Uterus (tissue), 4 donors: ENCODE measurements around the gene KCNIP3. TPM values are rescaled to one million over a fixed set of nuclear protein-coding genes. Genes with fewer than 3 reads are reported as not detected.

Source experiments
- DNase-seq, 2 donors: peaks; one replicate each; pipeline ENCODE4 v3.0.0-alpha.2; 2019 to 2020
- H3K27ac ChIP-seq, 2 donors: fragments of 200-600 bp; sonication (generic); 1 replicate in 1 of 2; 2 replicates in 1 of 2; pipeline ENCODE4 v1.5.1; 2016 to 2018
- H3K27me3 ChIP-seq, 2 donors: fragments of 200-600 bp; sonication (generic); one replicate each; pipeline ENCODE4 v1.5.1; 2018 to 2019; ENCODE audit warnings: control low read depth in 1 of 2
- H3K36me3 ChIP-seq, 2 donors: fragments of 200-600 bp; sonication (generic); one replicate each; pipeline ENCODE4 v1.5.1; 2019; ENCODE audit warnings: control low read depth in 1 of 2
- H3K4me1 ChIP-seq, 2 donors: fragments of 200-600 bp; sonication (generic); one replicate each; pipeline ENCODE4 v1.5.1; 2018 to 2019; ENCODE audit warnings: control low read depth in 1 of 2
- H3K4me3 ChIP-seq, 2 donors: fragments of 200-600 bp; sonication (generic); 1 replicate in 1 of 2; 2 replicates in 1 of 2; pipeline ENCODE4 v1.5.1; 2018 to 2019; ENCODE audit warnings: mild to moderate bottlenecking in 1 of 2
- H3K9me3 ChIP-seq, 2 donors: fragments of 200-600 bp; sonication (generic); one replicate each; pipeline ENCODE4 v1.5.1; 2019; ENCODE audit warnings: control low read depth in 1 of 2
- POLR2A ChIP-seq, 2 donors: fragments of 450-650 bp; IDR thresholded peaks; one replicate each; pipeline ENCODE4 v1.6.1; 2016; ENCODE audit warnings: antibody characterized with exemption in 2 of 2, mild to moderate bottlenecking in 1 of 2, moderate library complexity in 1 of 2
- intact Hi-C: fragments of 100-400 bp; cut with DNase I; formaldehyde crosslinking; loops from one replicate; pipeline ENCODE4 v1.15.1; 2023; ENCODE audit warnings: low total_unique reads
- total RNA-seq, 4 donors: library from RNA; depleted of rRNA in 3 of 4; stranded (reverse); fragments of >200 nt in 3 of 4; gene quantifications; one replicate each; pipeline versions ENCODE4 v1.1.0 to v1.2.4, GENCODE V29; 2014 to 2023
- TF ChIP-seq, protein P1 (sequence below), 4 experiments: fragments of 200-600 bp in 2 of 4; fragments of 450-650 bp in 2 of 4; sonication (generic) in 2 of 4; IDR thresholded peaks; one replicate each; pipeline ENCODE4 v1.5.1; 2016 to 2019; ENCODE audit warnings: antibody characterized with exemption in 4 of 4, mild to moderate bottlenecking in 2 of 4, moderate library complexity in 1 of 4
- donor health status: DM: yes; HTN: yes; CAD: no.

Gene KCNIP3
- total RNA-seq, 4 donors from 2014 or later = 1.5 to 18.3 (median 10.8) TPM

DNA sequence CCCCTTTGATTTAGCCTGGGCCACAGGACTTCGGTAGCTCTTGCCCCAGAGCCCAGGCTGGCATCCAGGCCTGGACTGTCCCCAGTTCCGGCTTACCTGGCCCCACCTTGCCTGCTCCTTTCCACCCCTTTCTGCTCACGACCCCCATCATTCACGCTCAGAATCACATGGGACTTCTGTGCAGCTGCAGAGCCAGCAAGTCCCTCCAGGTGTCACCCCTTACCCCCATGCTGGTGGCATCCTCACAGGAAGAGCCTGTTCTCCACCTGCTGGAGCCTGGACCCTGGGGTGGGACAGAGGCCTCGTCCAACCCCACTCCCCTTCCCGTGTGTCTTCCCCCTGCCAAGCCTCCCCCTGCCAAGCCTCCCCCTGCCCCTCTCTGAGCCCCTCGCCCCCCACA is 7.9 kb upstream of the KCNIP3 start:
- no peak for DNase-seq
- H3K4me1 ChIP-seq = no peaks in the 10 kb centered on the region
- intact Hi-C loops = no loop called here
- H3K4me3 ChIP-seq = no peak overlapping the region
- H3K27me3 ChIP-seq = no peaks in the 10 kb centered on the region
- H3K9me3 ChIP-seq = peaks cover 0 to 11% of the 10 kb centered on the region in 2 donors
- TF ChIP-seq, protein P1, sequence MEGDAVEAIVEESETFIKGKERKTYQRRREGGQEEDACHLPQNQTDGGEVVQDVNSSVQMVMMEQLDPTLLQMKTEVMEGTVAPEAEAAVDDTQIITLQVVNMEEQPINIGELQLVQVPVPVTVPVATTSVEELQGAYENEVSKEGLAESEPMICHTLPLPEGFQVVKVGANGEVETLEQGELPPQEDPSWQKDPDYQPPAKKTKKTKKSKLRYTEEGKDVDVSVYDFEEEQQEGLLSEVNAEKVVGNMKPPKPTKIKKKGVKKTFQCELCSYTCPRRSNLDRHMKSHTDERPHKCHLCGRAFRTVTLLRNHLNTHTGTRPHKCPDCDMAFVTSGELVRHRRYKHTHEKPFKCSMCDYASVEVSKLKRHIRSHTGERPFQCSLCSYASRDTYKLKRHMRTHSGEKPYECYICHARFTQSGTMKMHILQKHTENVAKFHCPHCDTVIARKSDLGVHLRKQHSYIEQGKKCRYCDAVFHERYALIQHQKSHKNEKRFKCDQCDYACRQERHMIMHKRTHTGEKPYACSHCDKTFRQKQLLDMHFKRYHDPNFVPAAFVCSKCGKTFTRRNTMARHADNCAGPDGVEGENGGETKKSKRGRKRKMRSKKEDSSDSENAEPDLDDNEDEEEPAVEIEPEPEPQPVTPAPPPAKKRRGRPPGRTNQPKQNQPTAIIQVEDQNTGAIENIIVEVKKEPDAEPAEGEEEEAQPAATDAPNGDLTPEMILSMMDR (IDR thresholded peaks at IDR 0.05) = no peak
- no peak for TF ChIP-seq POLR2A (IDR thresholded peaks at IDR 0.05)
- H3K36me3 ChIP-seq = no peaks in the 10 kb centered on the region
- no peak overlapping the region for H3K27ac ChIP-seq

DNA sequence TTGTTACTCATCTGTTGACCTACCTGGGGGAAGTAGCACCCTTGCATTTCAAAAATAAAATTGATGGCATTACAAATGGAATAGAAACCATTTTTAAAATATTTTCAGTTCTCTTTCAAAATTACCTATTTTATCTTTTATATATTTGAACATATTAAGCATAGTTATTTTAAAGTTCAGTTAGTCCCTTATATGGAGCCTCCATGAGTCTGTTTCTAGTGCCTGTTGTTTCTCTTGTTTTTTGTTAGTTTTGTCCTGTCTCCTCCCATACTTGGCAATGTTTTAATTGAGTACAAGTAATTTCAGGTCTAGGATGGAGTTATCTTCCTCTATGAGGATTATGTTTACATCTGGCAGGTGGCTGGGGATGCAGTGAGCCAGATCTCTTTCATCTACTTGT is 5.9 kb upstream of the KCNIP3 start:
- Histone ChIP-seq H3K4me3 (no peak overlapping the region), H3K27ac (no peak overlapping the region), H3K4me1 (no peaks in the 10 kb centered on the region), H3K9me3 (peaks cover 0 to 11% of the 10 kb centered on the region in 2 donors), H3K27me3 (no peaks in the 10 kb centered on the region), H3K36me3 (no peaks in the 10 kb centered on the region)
- intact Hi-C loops = no loop called here
- no peak for DNase-seq
- TF ChIP-seq, protein P1 (IDR thresholded peaks at IDR 0.05) = no peak
- TF ChIP-seq POLR2A (IDR thresholded peaks at IDR 0.05) = no peak

DNA sequence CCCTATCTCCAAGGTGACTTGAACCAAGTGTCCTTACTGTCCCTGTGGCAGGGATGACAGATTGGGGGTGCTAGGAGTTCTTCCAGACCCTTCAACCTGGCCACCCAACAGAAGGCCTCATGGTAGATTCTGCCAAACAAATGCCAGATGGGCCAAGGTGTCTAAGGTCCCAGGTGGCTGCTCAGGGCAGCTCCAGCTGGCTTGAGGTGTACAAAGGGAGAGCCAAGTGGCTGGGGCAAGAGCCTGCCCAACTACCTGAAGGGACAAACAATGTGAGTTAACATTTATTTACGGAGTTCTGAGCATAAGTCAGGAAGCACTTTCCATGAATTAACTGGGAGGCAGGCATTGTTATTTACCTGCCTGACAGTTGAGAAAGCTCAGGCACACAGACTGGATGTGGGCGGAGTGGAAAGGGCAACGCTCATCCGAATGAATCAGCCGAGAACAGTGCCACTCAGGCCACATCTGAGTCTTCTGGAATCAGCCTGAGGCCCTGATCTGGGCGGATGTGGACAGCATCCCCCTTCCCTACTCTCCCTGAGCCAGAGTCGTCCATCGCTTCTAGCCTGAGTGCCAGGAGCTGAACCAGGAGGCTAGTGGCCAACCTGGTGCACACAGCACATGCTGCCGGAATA is 4.4 kb upstream of the KCNIP3 start:
- intact Hi-C loops = no loop called here
- Histone ChIP-seq H3K4me1 (no peaks in the 10 kb centered on the region), H3K4me3 (no peak overlapping the region), H3K36me3 (no peaks in the 10 kb centered on the region), H3K9me3 (peaks cover 0 to 11% of the 10 kb centered on the region in 2 donors), H3K27me3 (no peaks in the 10 kb centered on the region), H3K27ac (no peak overlapping the region)
- TF ChIP-seq POLR2A (IDR thresholded peaks at IDR 0.05) = no peak
- TF ChIP-seq, protein P1 (IDR thresholded peaks at IDR 0.05) = no peak
- no peak for DNase-seq

DNA sequence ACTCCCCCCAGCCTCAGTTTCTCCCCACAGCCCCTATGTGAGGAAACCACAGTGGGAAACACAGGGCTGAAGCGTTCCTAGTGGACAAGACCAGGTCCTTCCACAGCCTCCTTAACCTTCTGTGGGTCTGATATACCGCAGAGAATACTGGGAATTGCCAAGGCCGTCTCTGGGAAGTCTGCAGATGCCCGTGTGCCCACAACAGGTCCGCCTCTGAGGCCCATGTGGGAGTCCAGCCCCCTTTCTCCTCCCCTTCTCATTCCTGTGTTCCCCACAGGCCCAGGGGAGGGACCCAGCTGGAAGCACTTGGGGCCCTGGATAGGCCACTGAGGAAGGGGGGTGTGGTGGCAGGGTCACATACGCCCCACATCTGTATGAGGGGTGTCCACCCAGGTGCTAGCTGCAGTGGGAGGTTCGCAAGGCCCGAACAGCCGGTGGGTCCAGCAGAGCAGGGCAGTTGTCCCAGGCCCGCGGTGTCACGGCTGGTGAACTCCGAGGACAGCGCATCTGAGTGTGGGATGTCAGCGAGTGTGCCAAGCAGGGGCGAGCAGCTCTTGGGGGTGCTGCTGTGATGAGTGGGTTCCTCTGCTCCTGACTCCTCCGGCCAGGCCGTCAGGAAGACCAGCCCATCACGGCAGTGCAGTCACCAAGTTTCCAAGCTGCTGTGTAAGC is 2.4 kb upstream of the KCNIP3 start:
- Histone ChIP-seq H3K27ac (no peak overlapping the region), H3K4me1 (no peaks in the 10 kb centered on the region), H3K9me3 (peaks cover 0 to 11% of the 10 kb centered on the region in 2 donors), H3K4me3 (no peak overlapping the region), H3K36me3 (no peaks in the 10 kb centered on the region), H3K27me3 (no peaks in the 10 kb centered on the region)
- intact Hi-C loops = no loop called here
- TF ChIP-seq, protein P1 (IDR thresholded peaks at IDR 0.05) = no peak
- no peak for TF ChIP-seq POLR2A (IDR thresholded peaks at IDR 0.05)
- DNase-seq = no peak

DNA sequence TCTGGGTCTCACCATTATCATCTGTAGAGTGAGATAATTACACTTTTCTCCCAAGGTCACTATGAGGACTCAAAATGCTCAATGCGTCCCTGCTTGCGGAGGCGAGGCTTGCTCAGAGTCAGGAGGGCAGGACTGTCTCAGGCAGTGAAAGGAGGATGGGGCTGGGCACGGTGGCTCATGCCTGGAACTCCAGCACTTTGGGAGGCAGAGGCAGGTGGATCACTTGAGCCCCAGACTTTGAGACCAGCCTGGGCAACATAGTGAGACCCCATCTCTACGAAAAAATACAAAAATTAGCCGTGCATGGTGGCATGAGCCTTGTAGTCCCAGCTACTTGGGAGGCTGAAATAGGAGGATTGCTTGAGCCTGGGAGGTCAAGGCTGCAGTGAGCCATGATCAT is 1.8 kb upstream of the KCNIP3 start:
- peaks cover 0 to 10% of the 10 kb centered on the region in 2 donors for H3K9me3 ChIP-seq
- no peaks in the 10 kb centered on the region for H3K27me3 ChIP-seq
- no peak overlapping the region for H3K4me3 ChIP-seq
- TF ChIP-seq POLR2A (IDR thresholded peaks at IDR 0.05) = no peak
- TF ChIP-seq, protein P1 (IDR thresholded peaks at IDR 0.05) = no peak
- intact Hi-C loops = no loop called here
- H3K36me3 ChIP-seq = no peaks in the 10 kb centered on the region
- DNase-seq = no peak
- no peak overlapping the region for H3K27ac ChIP-seq
- no peaks in the 10 kb centered on the region for H3K4me1 ChIP-seq
